CD4-positive, alpha-beta T cell treated with Interleukin-15 for 4 hours (primary cell): ENCODE results near the gene MTREX.

ENCODE experiments used
- DNase-seq: peaks from one replicate; pipeline ENCODE4 v3.0.0-alpha.2; 2020; ENCODE audit warnings: low spot score

The MTREX gene

GRCh38 chr5:55429613-55430253 is 121.9 kb downstream of the MTREX start:
- no peak for DNase-seq

GRCh38 chr5:55432549-55432948 is 124.8 kb downstream of the MTREX start:
- DNase-seq: no peak

- no peak for DNase-seq
Measured at GRCh38 chr5:55437452-55437851, 129.7 kb downstream of the MTREX start.

- DNase-seq: no peak
Measured at GRCh38 chr5:55437859-55438206, 130.0 kb downstream of the MTREX start.

GRCh38 chr5:55438998-55439397 is 131.2 kb downstream of the MTREX start:
- DNase-seq: no peak

GRCh38 chr5:55440188-55440646 is 132.4 kb downstream of the MTREX start:
- DNase-seq: no peak

DNA sequence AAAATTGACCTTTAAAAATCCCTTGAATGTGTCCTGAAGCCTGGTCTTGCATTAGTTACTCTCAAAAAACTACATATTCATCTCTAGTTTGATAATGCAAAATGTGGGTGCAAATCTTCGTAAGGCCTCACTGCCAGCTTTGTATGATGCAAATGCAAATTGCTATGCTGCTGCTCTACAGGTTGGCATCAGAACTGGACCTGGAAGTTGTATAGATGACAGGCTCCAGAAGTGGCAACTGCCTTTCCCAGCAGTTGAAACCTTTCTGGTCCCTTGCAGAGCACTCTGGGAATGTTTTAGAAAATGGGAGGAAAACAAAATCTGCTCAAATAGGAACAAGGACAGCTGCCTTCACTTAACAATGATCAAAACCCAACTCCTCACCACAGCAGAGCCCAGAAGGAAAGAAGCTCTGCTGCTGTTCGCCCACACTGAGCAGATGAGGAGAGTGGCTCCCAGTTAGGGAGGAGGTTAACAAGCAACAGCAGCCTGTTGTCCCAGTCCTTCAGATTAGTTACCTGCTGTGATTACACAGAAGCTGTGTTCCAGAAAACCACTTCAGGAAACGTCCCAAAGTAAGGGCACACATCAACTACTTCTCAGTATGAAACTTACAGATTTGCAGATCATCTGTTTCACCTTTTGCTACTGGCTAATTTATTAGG is 133.4 kb downstream of the MTREX start:
- DNase-seq: no peak

GRCh38 chr5:55441954-55442353 is 134.2 kb downstream of the MTREX start:
- no peak for DNase-seq

DNA sequence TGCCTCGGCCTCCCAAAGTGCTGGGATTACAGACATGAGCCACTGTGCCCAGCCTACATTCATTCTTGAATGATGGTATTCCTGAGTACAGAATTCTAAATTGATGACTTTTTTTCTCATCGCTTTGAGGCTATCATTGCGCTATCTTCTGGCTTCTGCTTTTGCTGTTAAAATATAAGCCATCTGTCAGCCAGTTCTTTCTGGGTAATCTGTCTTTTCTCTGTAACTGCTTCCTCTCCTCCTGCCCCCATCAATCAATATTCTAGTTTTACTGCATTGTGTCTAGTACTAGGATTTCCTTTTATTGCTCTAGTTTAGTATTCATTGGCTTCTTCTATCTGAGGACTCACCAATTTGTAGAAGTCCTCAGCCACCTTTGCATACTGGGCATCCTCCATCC is 138.0 kb downstream of the MTREX start:
- no peak for DNase-seq

GRCh38 chr5:55446640-55447351 is 139.0 kb downstream of the MTREX start:
- DNase-seq: no peak

GRCh38 chr5:55450050-55450765 is 142.4 kb downstream of the MTREX start:
- no peak for DNase-seq

- no peak for DNase-seq
Measured at GRCh38 chr5:55451976-55452375, 144.2 kb downstream of the MTREX start.

GRCh38 chr5:55453211-55453610 is 145.4 kb downstream of the MTREX start:
- DNase-seq: no peak

- no peak for DNase-seq
Measured at GRCh38 chr5:55454282-55454681, 146.5 kb downstream of the MTREX start.

GRCh38 chr5:55456216-55456895 is 148.6 kb downstream of the MTREX start:
- no peak for DNase-seq

GRCh38 chr5:55459572-55459971 is 151.8 kb downstream of the MTREX start:
- DNase-seq: no peak

GRCh38 chr5:55463613-55464012 is 155.8 kb downstream of the MTREX start:
- no peak for DNase-seq

GRCh38 chr5:55467862-55468551 is 160.2 kb downstream of the MTREX start:
- no peak for DNase-seq

- DNase-seq: no peak
Measured at GRCh38 chr5:55469839-55470238, 162.1 kb downstream of the MTREX start.

- no peak for DNase-seq
Measured at GRCh38 chr5:55470282-55470681, 162.5 kb downstream of the MTREX start.

- DNase-seq: no peak
Measured at GRCh38 chr5:55471468-55471867, 163.7 kb downstream of the MTREX start.
